Measurements from ENCODE around the gene OST4.
A peak's percentile ranks its signal among the peaks of the same experiment; 100 is the strongest.

Gene OST4

GRCh38 chr2:27050996-27051901, 20.2 kb downstream of the OST4 start, which contains the start of gene AGBL5:
TSS of gene AGBL5 (plus strand) at chr2:27051668. CDS start at chr2:27052959, 1,291 bp downstream.
- peak; percentile 78 for DNase-seq

- peak; percentile 77 for DNase-seq
Measured at GRCh38 chr2:27050281-27050995, 21.0 kb downstream of the OST4 start.

- DNase-seq, result no peak
Measured at GRCh38 chr2:27049422-27050280, 21.8 kb downstream of the OST4 start.

GRCh38 chr2:27042985-27043634, 28.3 kb downstream of the OST4 start:
- DNase-seq, result no peak

- DNase-seq, result no peak
Measured at GRCh38 chr2:27042159-27042661, 29.2 kb downstream of the OST4 start.

- no peak for DNase-seq
Measured at GRCh38 chr2:27041752-27042151, 29.7 kb downstream of the OST4 start.

GRCh38 chr2:27040282-27040681, 31.2 kb downstream of the OST4 start:
- no peak for DNase-seq

- no peak for DNase-seq
Measured at GRCh38 chr2:27039871-27040270, 31.6 kb downstream of the OST4 start.

- DNase-seq, result no peak
Measured at GRCh38 chr2:27039426-27039825, 32.0 kb downstream of the OST4 start.

GRCh38 chr2:27038631-27039339, 32.7 kb downstream of the OST4 start:
- no peak for DNase-seq

- DNase-seq, result no peak
Measured at GRCh38 chr2:27038012-27038411, 33.4 kb downstream of the OST4 start.

GRCh38 chr2:27033253-27033852, 38.1 kb downstream of the OST4 start:
- no peak for DNase-seq

- DNase-seq, result peak; percentile 63
Measured at GRCh38 chr2:27032495-27033252, 38.8 kb downstream of the OST4 start, which contains the start of gene TMEM214. TSS of gene TMEM214 (plus strand) at chr2:27032965. CDS start at chr2:27033016, 51 bp downstream.

GRCh38 chr2:27029051-27029450, 42.4 kb downstream of the OST4 start:
- no peak for DNase-seq

GRCh38 chr2:27027211-27027651, 44.2 kb downstream of the OST4 start:
- no peak for DNase-seq

- DNase-seq, result no peak
Measured at GRCh38 chr2:27025861-27026851, 45.3 kb downstream of the OST4 start.

GRCh38 chr2:27025281-27025800, 46.1 kb downstream of the OST4 start:
- no peak for DNase-seq

GRCh38 chr2:27024812-27025211, 46.6 kb downstream of the OST4 start:
- DNase-seq, result no peak

- no peak for DNase-seq
Measured at GRCh38 chr2:27024188-27024587, 47.3 kb downstream of the OST4 start.

Measured in NCI-H2107 (cell line).